HG02798 (cell line): ENCODE measurements around the gene MAP1LC3B.

ENCODE experiments used
- ATAC-seq: cut with Tn5 transposase; IDR thresholded peaks from one replicate; pipeline ENCODE4 v1.9.1; 2021; ENCODE audit warnings: mild to moderate bottlenecking; ENCODE audit not compliant: unreplicated experiment, poor library complexity

Gene MAP1LC3B

DNA sequence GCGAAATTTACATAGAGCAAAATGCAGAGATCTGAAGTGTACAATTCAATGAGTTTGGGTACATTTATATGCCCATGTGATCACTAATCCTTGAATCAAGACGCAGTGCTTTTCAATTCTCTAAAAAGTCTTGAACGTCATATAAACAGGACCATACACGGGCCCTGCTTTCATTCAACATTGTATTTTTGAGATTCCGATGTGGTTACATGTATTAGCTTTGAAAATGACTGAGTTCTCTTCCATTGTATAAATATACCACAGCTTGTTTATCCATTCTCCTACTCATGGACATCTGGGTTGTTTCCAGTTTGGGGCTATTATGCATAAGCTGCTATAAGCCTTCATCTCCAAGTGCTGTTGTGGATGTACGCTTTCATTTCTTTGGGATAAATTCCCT is 55.2 kb downstream of the MAP1LC3B start:
- no peak for ATAC-seq

DNA sequence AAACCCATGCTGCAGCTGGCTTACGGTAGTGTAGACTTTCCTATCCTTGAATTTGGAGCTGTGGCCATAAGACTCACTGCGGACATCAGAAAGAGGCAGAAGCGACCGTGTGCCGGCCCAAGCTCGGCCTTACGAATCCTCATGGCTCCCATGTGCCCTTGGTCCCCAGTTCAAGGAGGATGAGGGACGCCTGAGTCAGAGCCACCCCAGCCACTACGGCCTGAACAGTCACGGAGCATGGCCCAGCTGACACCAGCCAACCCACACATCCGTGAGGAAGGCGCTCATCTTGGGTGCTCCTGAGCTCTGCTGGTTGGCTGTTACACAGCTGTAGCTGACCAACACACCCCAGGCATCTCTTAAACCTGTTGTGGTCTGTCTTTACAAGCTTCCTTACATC is 56.7 kb downstream of the MAP1LC3B start:
- no peak for ATAC-seq

DNA sequence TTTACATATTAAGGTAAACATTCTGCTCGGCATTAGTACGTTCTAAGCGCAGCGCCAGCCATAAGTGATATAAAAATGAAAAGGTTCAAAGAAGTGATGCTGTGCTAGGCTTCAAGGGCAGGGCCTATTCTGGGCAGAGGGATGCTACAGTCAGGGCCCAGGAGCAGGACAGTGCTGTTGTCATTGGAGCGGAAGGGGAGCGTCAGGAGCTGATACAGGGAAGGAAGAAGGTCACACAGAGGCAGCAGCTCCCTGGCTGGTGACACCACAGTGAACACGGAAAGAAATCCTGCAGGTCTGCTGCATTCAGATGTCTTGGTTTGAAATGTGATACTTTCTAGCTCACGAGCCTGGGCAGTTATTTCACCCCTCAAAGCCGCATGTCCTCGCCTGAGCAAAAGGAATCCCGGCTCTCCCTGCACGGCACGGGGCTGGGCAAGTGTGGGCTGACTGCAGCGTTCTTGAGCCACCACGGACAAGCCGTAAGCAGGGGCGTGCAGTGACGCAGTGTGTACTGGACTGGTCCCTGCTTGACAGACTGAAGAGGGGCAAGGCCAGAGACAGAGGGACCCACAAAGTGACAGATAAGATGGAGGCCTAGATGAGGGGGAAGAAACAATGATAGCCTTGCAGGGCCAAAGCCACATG is 59.6 kb downstream of the MAP1LC3B start:
- ATAC-seq, result no peak

DNA sequence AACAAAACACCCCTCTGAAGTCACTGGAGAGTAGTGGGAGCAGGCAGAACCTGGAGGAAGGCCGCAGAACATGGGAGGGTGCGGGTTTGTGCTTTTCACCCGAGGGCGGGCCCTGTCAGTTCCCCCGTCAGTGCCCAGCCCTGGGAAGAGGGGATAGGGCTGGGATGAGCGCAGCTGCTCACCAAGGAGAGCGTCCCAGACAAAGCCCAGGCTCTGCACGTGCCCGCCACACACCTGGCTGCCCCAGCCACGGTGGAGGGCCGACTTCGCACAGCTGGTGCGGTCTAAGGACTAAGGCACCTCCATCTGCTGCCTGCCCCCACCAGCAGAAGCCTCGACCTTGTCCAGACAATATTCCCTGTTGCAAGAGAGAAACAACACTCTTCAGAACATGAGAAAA is 61.2 kb downstream of the MAP1LC3B start:
- ATAC-seq, result no peak
